ENCODE measurements around the gene RPS3. TPM values are rescaled to one million over a fixed set of nuclear protein-coding genes. Genes with fewer than 3 reads are reported as not detected.
A peak's percentile ranks its signal among the peaks of the same experiment; 100 is the strongest.
"Not testable (repeated sequence)": the region's sequence is repeated elsewhere in the genome, so short reads cannot be mapped to it uniquely, and the experiment has no call there.

RPS3 gene
- 1,000 to 10,000 TPM; 1,106 to 1,117 TPM for total RNA-seq
- long read RNA-seq, transcript RPS3-217 (7 exons, 2,097 nt): major isoform, 170 of 191 reads
- long read RNA-seq, transcript RPS3-209 (7 exons, 1,306 nt): minor isoform, 11 of 191 reads
- long read RNA-seq, partial matches to known transcripts: 7 of 191 reads
- long read RNA-seq, other reads (novel, unspliced or antisense): 2 of 191 reads

GRCh38 chr11:75399344-75400145, at the start of gene RPS3:
Gene RPS3 (plus strand): TSS chr11:75399518. CDS start chr11:75399548, 30 bp downstream.
- intact Hi-C loops (cut with DNase I): loop anchor here (5.0 to 10.0 kb wide), 3 partner anchors 45 to 133 kb away; partner anchors contain the start of gene GDPD5 (in 1 of the 2)
- peak; percentile 95 for DNase-seq
- ATAC-seq: peak; percentile 97 to 98

- intact Hi-C loops (cut with DNase I): no loop called here
- peak; percentile 47 for DNase-seq
- ATAC-seq: peak in 1 of 2 donors; percentile 4
These were observed 49.7 kb upstream of the RPS3 start for GRCh38 chr11:75349521-75350116.

- ATAC-seq: no peak
- DNase-seq: no peak
- intact Hi-C loops (cut with DNase I): no loop called here
These were observed 49.1 kb upstream of the RPS3 start for GRCh38 chr11:75350122-75350742.

GRCh38 chr11:75350743-75351540, 48.4 kb upstream of the RPS3 start:
- ATAC-seq: peak; percentile 12 to 42
- intact Hi-C loops (cut with DNase I): no loop called here
- DNase-seq: peak; percentile 66

- intact Hi-C loops (cut with DNase I): no loop called here
- DNase-seq: no peak
- peak; percentile 72 to 79 for ATAC-seq
These were observed 47.9 kb upstream of the RPS3 start, which contains the start of gene ARRB1 for GRCh38 chr11:75351541-75351790. Gene ARRB1 (minus strand): TSS chr11:75351661. CDS start chr11:75351607, 54 bp downstream.

GRCh38 chr11:75351791-75352587, 47.3 kb upstream of the RPS3 start:
- intact Hi-C loops (cut with DNase I): no loop called here
- ATAC-seq (peak; percentile 47 to 61), DNase-seq (peak; percentile 75)

- DNase-seq (no peak), ATAC-seq (no peak)
- intact Hi-C loops (cut with DNase I): no loop called here
These were observed 46.6 kb upstream of the RPS3 start for GRCh38 chr11:75352588-75353206.

- DNase-seq (no peak), ATAC-seq (no peak)
- intact Hi-C loops (cut with DNase I): no loop called here
These were observed 44.3 kb upstream of the RPS3 start for GRCh38 chr11:75355051-75355450.

GRCh38 chr11:75356613-75357012, 42.7 kb upstream of the RPS3 start:
- intact Hi-C loops (cut with DNase I): no loop called here
- no peak for DNase-seq
- ATAC-seq: no peak

GRCh38 chr11:75362285-75362684, 37.0 kb upstream of the RPS3 start:
- intact Hi-C loops (cut with DNase I); ATAC-seq; DNase-seq: not testable (repeated sequence)

GRCh38 chr11:75365711-75366181, 33.6 kb upstream of the RPS3 start:
- ATAC-seq: peak; percentile 65 to 92
- no peak for DNase-seq
- intact Hi-C loops (cut with DNase I): no loop called here

GRCh38 chr11:75366826-75367225, 32.5 kb upstream of the RPS3 start:
- ATAC-seq; intact Hi-C loops (cut with DNase I): not testable (repeated sequence)

GRCh38 chr11:75369560-75370255, 29.6 kb upstream of the RPS3 start:
- ATAC-seq (peak in 1 of 2 donors; percentile 42), DNase-seq (no peak)
- intact Hi-C loops (cut with DNase I): no loop called here

More at GRCh38 chr11:75366826-75367225, 32.5 kb upstream of the RPS3 start:
- not testable (repeated sequence) for DNase-seq

- DNase-seq: no peak
These were observed 27.1 kb upstream of the RPS3 start for GRCh38 chr11:75371949-75372876.

GRCh38 chr11:75373201-75373600, 26.1 kb upstream of the RPS3 start:
- intact Hi-C loops (cut with DNase I): no loop called here
- no peak for ATAC-seq
- DNase-seq: no peak

More at GRCh38 chr11:75371949-75372876, 27.1 kb upstream of the RPS3 start:
- intact Hi-C loops (cut with DNase I): no loop called here
- peak in 1 of 2 donors; percentile 92 for ATAC-seq

GRCh38 chr11:75374646-75375045, 24.7 kb upstream of the RPS3 start:
- no peak for ATAC-seq
- intact Hi-C loops (cut with DNase I): no loop called here

More at GRCh38 chr11:75374646-75375045, 24.7 kb upstream of the RPS3 start:
- no peak for DNase-seq

Measured in left cardiac atrium (tissue), 4 donors.